ENCODE measurements around the gene BABAM2. TPM values are rescaled to one million over a fixed set of nuclear protein-coding genes. Genes with fewer than 3 reads are reported as not detected.

The BABAM2 gene
- total RNA-seq, 1 donor from 2014 or later, result 34.6 TPM

GRCh38 chr2:28098501-28099225 is 208.1 kb downstream of the BABAM2 start:
- Histone ChIP-seq H3K4me3 (no peak overlapping the region), H3K27me3 (no peaks in the 10 kb centered on the region), H3K4me1 (peaks cover 5% of the 10 kb centered on the region), H4K20me1 (ENCODE audit: low read depth) (no peaks in the 10 kb centered on the region), H3F3A (ENCODE audit: low read depth) (no peaks in the 10 kb centered on the region), H3K4me2 (no peak overlapping the region), H3K79me2 (ENCODE audit: low read depth) (no peaks in the 10 kb centered on the region), H2AFZ (replicated peaks) (no peak overlapping the region), H3K9me3 (ENCODE audit: low read depth) (no peaks in the 10 kb centered on the region), H3K9ac (no peak overlapping the region), H3K27ac (no peak overlapping the region), H3K36me3 (no peaks in the 10 kb centered on the region)
- no peak for DNase-seq (ENCODE audit: low spot score)
- no peaks in the 10 kb centered on the region for H3K9me3 Mint-ChIP-seq
- H3K4me3 Mint-ChIP-seq, result no peak overlapping the region
- H3K27me3 Mint-ChIP-seq (ENCODE audit: insufficient read depth, low read depth), result no peaks in the 10 kb centered on the region
- no peak overlapping the region for H3K27ac Mint-ChIP-seq
- no peak for TF ChIP-seq EZH2phosphoT487 (IDR thresholded peaks at IDR 0.05)
- TF ChIP-seq, protein P1, sequence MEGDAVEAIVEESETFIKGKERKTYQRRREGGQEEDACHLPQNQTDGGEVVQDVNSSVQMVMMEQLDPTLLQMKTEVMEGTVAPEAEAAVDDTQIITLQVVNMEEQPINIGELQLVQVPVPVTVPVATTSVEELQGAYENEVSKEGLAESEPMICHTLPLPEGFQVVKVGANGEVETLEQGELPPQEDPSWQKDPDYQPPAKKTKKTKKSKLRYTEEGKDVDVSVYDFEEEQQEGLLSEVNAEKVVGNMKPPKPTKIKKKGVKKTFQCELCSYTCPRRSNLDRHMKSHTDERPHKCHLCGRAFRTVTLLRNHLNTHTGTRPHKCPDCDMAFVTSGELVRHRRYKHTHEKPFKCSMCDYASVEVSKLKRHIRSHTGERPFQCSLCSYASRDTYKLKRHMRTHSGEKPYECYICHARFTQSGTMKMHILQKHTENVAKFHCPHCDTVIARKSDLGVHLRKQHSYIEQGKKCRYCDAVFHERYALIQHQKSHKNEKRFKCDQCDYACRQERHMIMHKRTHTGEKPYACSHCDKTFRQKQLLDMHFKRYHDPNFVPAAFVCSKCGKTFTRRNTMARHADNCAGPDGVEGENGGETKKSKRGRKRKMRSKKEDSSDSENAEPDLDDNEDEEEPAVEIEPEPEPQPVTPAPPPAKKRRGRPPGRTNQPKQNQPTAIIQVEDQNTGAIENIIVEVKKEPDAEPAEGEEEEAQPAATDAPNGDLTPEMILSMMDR (IDR thresholded peaks at IDR 0.05), result no peak
- TF ChIP-seq EZH2 (IDR thresholded peaks at IDR 0.05), result no peak
- no peaks in the 10 kb centered on the region for H3K4me1 Mint-ChIP-seq
- H3K36me3 Mint-ChIP-seq, result no peaks in the 10 kb centered on the region

DNA sequence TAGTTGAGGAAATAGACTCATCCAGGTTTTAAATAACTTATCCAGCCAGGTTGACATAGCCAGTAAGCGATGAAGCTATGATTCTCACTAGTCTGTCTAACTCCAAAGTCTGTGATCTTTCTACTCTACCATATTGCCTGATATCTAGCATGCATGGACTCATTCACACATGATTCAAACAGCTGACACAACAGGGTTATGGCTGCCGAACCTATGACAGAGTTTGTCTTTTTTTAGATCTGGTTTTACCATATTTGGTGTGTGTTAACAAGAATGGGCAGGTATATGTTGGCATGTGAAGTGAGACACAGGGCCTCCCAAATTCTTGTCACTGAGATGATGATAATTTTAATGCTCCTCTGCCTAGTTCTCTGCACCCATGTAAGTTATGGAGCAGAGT is 210.6 kb downstream of the BABAM2 start:
- H2AFZ ChIP-seq (replicated peaks), result no peak overlapping the region
- H3K4me1 ChIP-seq, result no peaks in the 10 kb centered on the region
- DNase-seq (ENCODE audit: low spot score), result no peak

DNA sequence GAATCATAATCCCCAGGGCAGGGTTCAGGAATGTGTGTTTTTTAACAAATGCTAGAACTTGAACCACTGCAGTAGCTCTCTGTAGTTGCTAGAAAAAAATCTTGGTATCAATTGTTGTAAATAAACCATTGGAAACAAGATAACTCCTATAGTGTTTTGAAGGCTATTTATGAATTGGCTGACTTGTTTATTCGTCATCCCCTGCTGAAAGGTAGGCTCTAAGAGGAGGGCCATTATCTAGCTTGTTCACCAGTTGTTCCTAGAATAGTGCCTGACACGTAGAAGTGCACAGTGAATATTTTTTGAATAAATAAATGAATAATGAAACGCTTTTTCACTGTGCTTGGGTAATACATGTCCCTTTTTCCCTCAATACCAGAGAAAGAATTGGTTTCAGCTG is 211.4 kb downstream of the BABAM2 start:
- H3K27me3 ChIP-seq, result no peaks in the 10 kb centered on the region
- H3F3A ChIP-seq (ENCODE audit: low read depth), result no peaks in the 10 kb centered on the region
- Mint-ChIP-seq H3K27ac (no peak overlapping the region), H3K27me3 (ENCODE audit: insufficient read depth, low read depth) (no peaks in the 10 kb centered on the region), H3K36me3 (no peaks in the 10 kb centered on the region), H3K4me1 (no peaks in the 10 kb centered on the region), H3K4me3 (no peak overlapping the region), H3K9me3 (no peaks in the 10 kb centered on the region)
- DNase-seq (ENCODE audit: low spot score), result no peak
- H3K9ac ChIP-seq, result no peak overlapping the region
- no peak overlapping the region for H3K27ac ChIP-seq
- no peak overlapping the region for H2AFZ ChIP-seq (replicated peaks)
- no peaks in the 10 kb centered on the region for H3K9me3 ChIP-seq (ENCODE audit: low read depth)
- TF ChIP-seq EZH2 (IDR thresholded peaks at IDR 0.05) (no peak), EZH2phosphoT487 (IDR thresholded peaks at IDR 0.05) (no peak)
- TF ChIP-seq, protein P1 (IDR thresholded peaks at IDR 0.05), result no peak
- no peaks in the 10 kb centered on the region for H3K4me1 ChIP-seq
- no peaks in the 10 kb centered on the region for H3K79me2 ChIP-seq (ENCODE audit: low read depth)
- H3K4me2 ChIP-seq, result no peak overlapping the region
- no peaks in the 10 kb centered on the region for H4K20me1 ChIP-seq (ENCODE audit: low read depth)
- no peaks in the 10 kb centered on the region for H3K36me3 ChIP-seq
- H3K4me3 ChIP-seq, result no peak overlapping the region

More for the DNA sequence above, 210.6 kb downstream of the BABAM2 start:
- Mint-ChIP-seq H3K9me3 (no peaks in the 10 kb centered on the region), H3K4me3 (no peak overlapping the region), H3K27ac (no peak overlapping the region), H3K36me3 (no peaks in the 10 kb centered on the region), H3K27me3 (ENCODE audit: insufficient read depth, low read depth) (no peaks in the 10 kb centered on the region), H3K4me1 (no peaks in the 10 kb centered on the region)
- Histone ChIP-seq H3K4me3 (no peak overlapping the region), H3K79me2 (ENCODE audit: low read depth) (no peaks in the 10 kb centered on the region), H3K9ac (no peak overlapping the region), H3K36me3 (no peaks in the 10 kb centered on the region), H3K4me2 (no peak overlapping the region), H4K20me1 (ENCODE audit: low read depth) (no peaks in the 10 kb centered on the region), H3F3A (ENCODE audit: low read depth) (no peaks in the 10 kb centered on the region), H3K27ac (no peak overlapping the region), H3K9me3 (ENCODE audit: low read depth) (no peaks in the 10 kb centered on the region), H3K27me3 (no peaks in the 10 kb centered on the region)
- no peak for TF ChIP-seq EZH2phosphoT487 (IDR thresholded peaks at IDR 0.05)
- no peak for TF ChIP-seq EZH2 (IDR thresholded peaks at IDR 0.05)
- TF ChIP-seq, protein P1 (IDR thresholded peaks at IDR 0.05), result no peak

All from neural progenitor cell (in vitro differentiated cells).